ENCODE measurements around the gene SFXN4. TPM values are rescaled to one million over a fixed set of nuclear protein-coding genes. Genes with fewer than 3 reads are reported as not detected.

SFXN4 gene
- total RNA-seq, 1 donor from 2014 or later = 21.6 TPM

DNA sequence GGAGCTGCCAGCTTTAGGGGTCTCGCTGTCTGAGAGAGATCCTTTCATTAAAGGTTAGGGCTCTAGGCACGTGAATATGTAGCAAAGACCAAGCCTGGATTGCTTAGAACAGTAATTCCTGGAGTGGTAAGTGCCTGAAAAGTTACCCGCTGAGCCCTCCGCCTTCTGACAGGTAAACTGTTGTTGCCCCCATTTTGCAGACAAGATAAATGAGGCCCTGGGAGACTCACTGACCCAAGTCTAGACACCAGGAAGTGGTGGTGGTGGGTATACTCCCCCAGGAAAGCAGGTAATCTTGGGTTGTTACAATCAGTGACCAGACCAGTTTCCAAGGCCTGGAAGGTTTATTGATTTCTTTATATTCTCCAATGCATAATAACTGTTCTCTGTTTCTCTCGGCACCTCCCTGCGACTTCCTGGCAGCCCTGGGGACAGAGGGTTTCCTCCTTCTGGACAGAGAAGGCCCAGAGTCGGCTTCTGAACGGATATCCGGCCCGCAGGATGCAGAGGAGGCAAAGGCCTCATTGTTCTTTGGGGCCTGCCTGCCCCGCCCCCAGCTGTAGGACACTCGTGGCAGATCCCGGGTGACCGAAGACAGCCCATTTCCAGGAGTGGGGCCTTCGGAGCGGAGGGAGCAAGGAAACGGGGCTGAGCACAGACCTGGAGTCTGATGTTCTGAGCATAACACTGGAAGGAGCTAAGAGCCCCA is 40.5 kb upstream of the SFXN4 start:
- TF ChIP-seq, protein P1, sequence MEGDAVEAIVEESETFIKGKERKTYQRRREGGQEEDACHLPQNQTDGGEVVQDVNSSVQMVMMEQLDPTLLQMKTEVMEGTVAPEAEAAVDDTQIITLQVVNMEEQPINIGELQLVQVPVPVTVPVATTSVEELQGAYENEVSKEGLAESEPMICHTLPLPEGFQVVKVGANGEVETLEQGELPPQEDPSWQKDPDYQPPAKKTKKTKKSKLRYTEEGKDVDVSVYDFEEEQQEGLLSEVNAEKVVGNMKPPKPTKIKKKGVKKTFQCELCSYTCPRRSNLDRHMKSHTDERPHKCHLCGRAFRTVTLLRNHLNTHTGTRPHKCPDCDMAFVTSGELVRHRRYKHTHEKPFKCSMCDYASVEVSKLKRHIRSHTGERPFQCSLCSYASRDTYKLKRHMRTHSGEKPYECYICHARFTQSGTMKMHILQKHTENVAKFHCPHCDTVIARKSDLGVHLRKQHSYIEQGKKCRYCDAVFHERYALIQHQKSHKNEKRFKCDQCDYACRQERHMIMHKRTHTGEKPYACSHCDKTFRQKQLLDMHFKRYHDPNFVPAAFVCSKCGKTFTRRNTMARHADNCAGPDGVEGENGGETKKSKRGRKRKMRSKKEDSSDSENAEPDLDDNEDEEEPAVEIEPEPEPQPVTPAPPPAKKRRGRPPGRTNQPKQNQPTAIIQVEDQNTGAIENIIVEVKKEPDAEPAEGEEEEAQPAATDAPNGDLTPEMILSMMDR (IDR thresholded peaks at IDR 0.05; ENCODE audit: insufficient read depth, low read length, severe bottlenecking) = no peak
- H3K4me3 ChIP-seq (ENCODE audit: low read depth, low read length) = peak overlapping the region; percentile 57
- H3K27me3 ChIP-seq (ENCODE audit: control insufficient read depth, insufficient read depth, low read length) = no peaks in the 10 kb centered on the region
- FAIRE-seq (no peak), DNase-seq (ENCODE audit: low read depth) (no peak)
- H3K36me3 ChIP-seq (ENCODE audit: control insufficient read depth, insufficient read depth, low read length) = no peaks in the 10 kb centered on the region

DNA sequence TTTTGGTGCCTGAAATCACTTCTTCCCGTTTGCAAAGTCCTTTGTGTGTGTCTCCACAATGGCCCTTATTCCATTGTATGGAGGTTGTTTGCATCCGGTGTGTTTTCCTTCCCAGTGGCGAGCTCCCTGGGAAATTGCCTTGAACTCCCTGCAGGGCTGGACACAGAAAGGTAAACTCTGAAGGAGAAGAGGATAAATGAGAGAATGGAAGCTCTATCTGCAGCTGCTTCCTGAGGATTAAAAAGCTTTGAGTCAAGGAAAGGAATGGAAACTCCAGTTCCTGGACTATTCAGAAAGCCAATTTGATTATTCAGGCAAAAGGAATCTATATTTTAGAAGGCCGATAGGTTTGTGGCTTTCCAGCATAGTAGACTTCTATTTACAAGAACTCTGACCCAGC is 37.5 kb upstream of the SFXN4 start:
- no peaks in the 10 kb centered on the region for H3K27me3 ChIP-seq (ENCODE audit: control insufficient read depth, insufficient read depth, low read length)
- TF ChIP-seq, protein P1 (IDR thresholded peaks at IDR 0.05; ENCODE audit: insufficient read depth, low read length, severe bottlenecking) = no peak
- DNase-seq (ENCODE audit: low read depth) (peak; percentile 50), FAIRE-seq (no peak)
- no peak overlapping the region for H3K4me3 ChIP-seq (ENCODE audit: low read depth, low read length)
- H3K36me3 ChIP-seq (ENCODE audit: control insufficient read depth, insufficient read depth, low read length) = no peaks in the 10 kb centered on the region

DNA sequence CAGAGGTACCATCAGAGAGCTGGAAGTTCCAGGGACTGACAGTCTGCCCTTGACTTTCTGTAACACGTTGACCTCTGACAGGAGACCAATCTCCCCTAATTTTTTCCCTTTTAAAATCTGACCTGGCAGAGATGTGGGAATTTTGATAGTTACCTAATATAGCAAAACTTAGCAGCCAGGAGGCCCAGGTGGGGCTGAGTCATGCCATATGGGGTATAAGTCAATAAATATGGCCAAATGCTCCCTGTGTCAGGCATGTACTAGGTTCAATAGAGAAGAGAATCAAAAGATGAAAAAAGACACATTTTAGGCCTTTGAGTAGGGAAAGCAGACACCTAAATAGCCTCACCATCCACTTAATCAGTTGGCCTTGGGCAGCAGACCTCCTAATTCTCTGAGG is 35.7 kb upstream of the SFXN4 start:
- TF ChIP-seq, protein P1 (IDR thresholded peaks at IDR 0.05; ENCODE audit: insufficient read depth, low read length, severe bottlenecking) = no peak
- DNase-seq (ENCODE audit: low read depth) (peak; percentile 65), FAIRE-seq (no peak)
- H3K36me3 ChIP-seq (ENCODE audit: control insufficient read depth, insufficient read depth, low read length) = no peaks in the 10 kb centered on the region
- no peak overlapping the region for H3K4me3 ChIP-seq (ENCODE audit: low read depth, low read length)
- H3K27me3 ChIP-seq (ENCODE audit: control insufficient read depth, insufficient read depth, low read length) = no peaks in the 10 kb centered on the region

DNA sequence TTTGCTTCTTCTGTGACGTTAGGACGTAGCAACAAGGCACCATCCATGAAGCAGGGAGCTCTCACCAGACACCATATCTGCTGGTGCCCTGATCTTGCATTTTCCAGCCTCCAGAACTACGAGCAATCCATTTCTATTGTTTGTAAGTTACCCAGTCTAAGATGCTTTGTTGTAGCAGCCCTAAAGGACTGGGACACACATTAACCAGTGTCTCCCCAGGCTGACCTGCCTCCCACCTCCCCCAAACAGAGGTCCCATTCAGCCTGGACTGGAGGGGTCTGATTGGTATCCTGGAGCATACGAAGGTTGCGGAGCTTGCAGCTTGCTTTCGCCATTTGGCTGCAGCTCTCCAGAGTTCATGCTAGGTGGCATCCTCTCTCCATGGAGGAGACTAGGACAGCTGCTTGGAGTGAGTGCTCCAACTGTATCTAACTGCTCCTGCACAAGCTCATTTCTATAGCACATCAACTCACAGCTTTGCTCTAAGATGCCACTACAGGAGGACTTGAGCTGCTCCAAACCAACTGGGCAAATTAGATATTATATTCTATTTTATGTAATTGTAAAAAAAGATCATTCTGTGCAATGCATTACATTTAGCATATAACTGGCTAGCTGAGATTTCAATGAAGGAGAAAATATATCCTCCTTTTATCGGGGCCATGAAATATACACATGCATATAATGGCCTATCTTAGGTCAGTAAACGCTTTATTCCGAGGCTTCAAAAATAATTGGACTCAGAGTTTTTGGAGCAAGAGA is 33.9 kb upstream of the SFXN4 start:
- peak; percentile 75 for DNase-seq (ENCODE audit: low read depth)
- TF ChIP-seq, protein P1 (IDR thresholded peaks at IDR 0.05; ENCODE audit: insufficient read depth, low read length, severe bottlenecking) = peak; percentile 82
- peak; percentile 7 for FAIRE-seq
- no peaks in the 10 kb centered on the region for H3K36me3 ChIP-seq (ENCODE audit: control insufficient read depth, insufficient read depth, low read length)
- no peaks in the 10 kb centered on the region for H3K27me3 ChIP-seq (ENCODE audit: control insufficient read depth, insufficient read depth, low read length)
- H3K4me3 ChIP-seq (ENCODE audit: low read depth, low read length) = no peak overlapping the region

DNA sequence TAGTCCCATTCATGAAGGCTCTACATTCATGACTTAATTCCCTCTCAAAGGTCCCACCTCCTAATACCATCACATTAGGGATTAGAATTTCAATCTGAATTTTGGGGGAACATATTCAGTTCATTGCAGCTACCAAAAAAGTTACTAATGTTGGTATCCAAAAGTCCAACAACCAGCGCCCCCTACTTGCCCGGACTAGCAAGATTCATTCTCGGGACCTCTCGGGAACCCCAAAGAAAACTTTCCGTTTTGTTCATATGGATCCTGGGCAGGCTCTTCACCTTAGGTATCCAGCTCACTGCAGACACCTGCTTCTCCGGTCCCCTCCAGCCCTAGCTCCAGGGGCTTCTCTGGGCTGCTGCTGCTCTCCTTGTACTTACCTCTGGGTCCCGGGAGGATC is 32.9 kb upstream of the SFXN4 start:
- Histone ChIP-seq H3K4me3 (ENCODE audit: low read depth, low read length) (no peak overlapping the region), H3K36me3 (ENCODE audit: control insufficient read depth, insufficient read depth, low read length) (no peaks in the 10 kb centered on the region), H3K27me3 (ENCODE audit: control insufficient read depth, insufficient read depth, low read length) (no peaks in the 10 kb centered on the region)
- TF ChIP-seq, protein P1 (IDR thresholded peaks at IDR 0.05; ENCODE audit: insufficient read depth, low read length, severe bottlenecking) = peak; percentile 46
- peak; percentile 18 for DNase-seq (ENCODE audit: low read depth)
- FAIRE-seq = no peak
